ENCODE data around the gene RNF13. TPM values are rescaled to one million over a fixed set of nuclear protein-coding genes. Genes with fewer than 3 reads are reported as not detected.

The RNF13 gene
- total RNA-seq, 2 donors from 2014 or later, result 21.3 to 32.7 TPM

DNA sequence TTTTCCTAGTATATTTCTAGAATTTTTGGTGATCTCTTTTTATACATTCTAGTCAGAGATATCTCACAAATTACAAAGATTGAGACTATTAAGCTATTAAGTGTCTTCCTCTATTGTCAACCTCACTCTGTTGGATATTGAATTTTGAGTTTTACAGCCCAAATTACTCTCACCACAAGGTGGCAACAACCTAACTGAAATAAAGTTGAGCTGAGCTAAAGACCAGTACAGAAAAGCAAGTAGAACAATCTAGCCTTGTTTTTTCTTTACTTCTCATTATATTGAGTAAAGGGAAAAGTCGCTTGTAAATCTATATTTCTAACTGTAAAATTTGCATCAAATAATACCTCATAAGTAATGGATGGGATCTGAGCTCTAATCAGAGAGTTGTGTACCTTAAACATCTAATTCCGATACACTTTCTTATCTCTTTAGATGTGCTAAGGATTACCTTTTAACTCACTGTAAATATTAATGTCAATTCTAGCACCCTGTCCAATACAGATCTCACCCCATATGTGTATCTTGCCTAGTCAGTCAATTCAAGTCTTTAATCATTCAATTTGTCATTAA, 47.2 kb upstream of the RNF13 start:
- Mint-ChIP-seq H3K4me1 (no peaks in the 10 kb centered on the region), H3K27me3 (ENCODE audit: insufficient read depth) (peaks cover 1% of the 10 kb centered on the region), H3K4me3 (no peak overlapping the region), H3K36me3 (ENCODE audit: low read depth) (no peaks in the 10 kb centered on the region), H3K27ac (no peak overlapping the region), H3K9me3 (no peaks in the 10 kb centered on the region)
- Histone ChIP-seq H3K9me3 (ENCODE audit: control insufficient read depth, low read length) (no peaks in the 10 kb centered on the region), H3K36me3 (ENCODE audit: control insufficient read depth, insufficient read depth, low read length) (no peaks in the 10 kb centered on the region), H3K27ac (ENCODE audit: low read depth, low read length) (no peak overlapping the region), H3K4me1 (ENCODE audit: control insufficient read depth, insufficient read depth, low read length) (no peaks in the 10 kb centered on the region), H3K4me3 (ENCODE audit: low read length) (no peak overlapping the region), H3K9ac (ENCODE audit: extremely low read depth, low read length, poor library complexity, severe bottlenecking) (no peak overlapping the region), H3K27me3 (ENCODE audit: control insufficient read depth, insufficient read depth, low read length, poor library complexity, severe bottlenecking) (peaks cover 32% of the 10 kb centered on the region)
- DNase-seq, result no peak
- 97 to 100% methylated on average over 1 of the region's 2 CpGs for WGBS, 2 experiments (ENCODE audit: insufficient coverage in 1 of 2, insufficient read length in 1 of 2)
- TF ChIP-seq, protein P1, sequence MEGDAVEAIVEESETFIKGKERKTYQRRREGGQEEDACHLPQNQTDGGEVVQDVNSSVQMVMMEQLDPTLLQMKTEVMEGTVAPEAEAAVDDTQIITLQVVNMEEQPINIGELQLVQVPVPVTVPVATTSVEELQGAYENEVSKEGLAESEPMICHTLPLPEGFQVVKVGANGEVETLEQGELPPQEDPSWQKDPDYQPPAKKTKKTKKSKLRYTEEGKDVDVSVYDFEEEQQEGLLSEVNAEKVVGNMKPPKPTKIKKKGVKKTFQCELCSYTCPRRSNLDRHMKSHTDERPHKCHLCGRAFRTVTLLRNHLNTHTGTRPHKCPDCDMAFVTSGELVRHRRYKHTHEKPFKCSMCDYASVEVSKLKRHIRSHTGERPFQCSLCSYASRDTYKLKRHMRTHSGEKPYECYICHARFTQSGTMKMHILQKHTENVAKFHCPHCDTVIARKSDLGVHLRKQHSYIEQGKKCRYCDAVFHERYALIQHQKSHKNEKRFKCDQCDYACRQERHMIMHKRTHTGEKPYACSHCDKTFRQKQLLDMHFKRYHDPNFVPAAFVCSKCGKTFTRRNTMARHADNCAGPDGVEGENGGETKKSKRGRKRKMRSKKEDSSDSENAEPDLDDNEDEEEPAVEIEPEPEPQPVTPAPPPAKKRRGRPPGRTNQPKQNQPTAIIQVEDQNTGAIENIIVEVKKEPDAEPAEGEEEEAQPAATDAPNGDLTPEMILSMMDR (conservative IDR thresholded peaks at IDR 0.05), result peak; percentile 78

DNA sequence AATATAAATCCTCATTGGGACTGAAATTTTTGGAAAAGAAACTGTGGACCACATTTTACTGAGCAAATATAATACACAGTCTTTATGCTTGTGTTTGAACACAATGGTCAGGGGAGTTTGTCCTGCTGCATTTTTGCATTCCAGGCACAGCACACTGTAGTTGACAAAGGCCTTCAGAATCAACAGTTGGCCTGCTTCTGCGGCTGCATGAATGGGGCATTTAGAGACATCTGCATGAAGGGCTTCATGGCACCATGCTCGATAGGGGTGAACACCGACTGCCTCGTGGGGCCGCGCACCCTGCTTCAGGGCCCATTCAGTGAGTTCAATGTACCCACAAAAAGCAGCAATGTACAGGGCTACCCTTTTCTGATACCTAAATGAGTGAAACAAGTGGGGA, 45.3 kb upstream of the RNF13 start:
- H3K9ac ChIP-seq (ENCODE audit: extremely low read depth, low read length, poor library complexity, severe bottlenecking), result no peak overlapping the region
- no peak overlapping the region for H3K4me3 ChIP-seq (ENCODE audit: low read length)
- no peaks in the 10 kb centered on the region for H3K36me3 ChIP-seq (ENCODE audit: control insufficient read depth, insufficient read depth, low read length)
- DNase-seq, result no peak
- peaks cover 15% of the 10 kb centered on the region for H3K27me3 ChIP-seq (ENCODE audit: control insufficient read depth, insufficient read depth, low read length, poor library complexity, severe bottlenecking)
- TF ChIP-seq, protein P1 (conservative IDR thresholded peaks at IDR 0.05), result no peak
- H3K9me3 Mint-ChIP-seq, result no peaks in the 10 kb centered on the region
- H3K36me3 Mint-ChIP-seq (ENCODE audit: low read depth), result no peaks in the 10 kb centered on the region
- no peak overlapping the region for H3K27ac Mint-ChIP-seq
- H3K27me3 Mint-ChIP-seq (ENCODE audit: insufficient read depth), result no peaks in the 10 kb centered on the region
- no peaks in the 10 kb centered on the region for H3K9me3 ChIP-seq (ENCODE audit: control insufficient read depth, low read length)
- WGBS, 2 experiments (ENCODE audit: insufficient coverage in 1 of 2, insufficient read length in 1 of 2), result 91 to 92% methylated on average over 6 of the region's 6 CpGs
- H3K4me1 Mint-ChIP-seq, result no peaks in the 10 kb centered on the region
- H3K4me3 Mint-ChIP-seq, result no peak overlapping the region
- H3K4me1 ChIP-seq (ENCODE audit: control insufficient read depth, insufficient read depth, low read length), result peaks cover 3% of the 10 kb centered on the region
- H3K27ac ChIP-seq (ENCODE audit: low read depth, low read length), result no peak overlapping the region

- Histone ChIP-seq H3K36me3 (ENCODE audit: control insufficient read depth, insufficient read depth, low read length) (no peaks in the 10 kb centered on the region), H3K27me3 (ENCODE audit: control insufficient read depth, insufficient read depth, low read length, poor library complexity, severe bottlenecking) (peaks cover 5% of the 10 kb centered on the region), H3K4me3 (ENCODE audit: low read length) (no peak overlapping the region), H3K4me1 (ENCODE audit: control insufficient read depth, insufficient read depth, low read length) (peaks cover 3% of the 10 kb centered on the region), H3K27ac (ENCODE audit: low read depth, low read length) (no peak overlapping the region), H3K9ac (ENCODE audit: extremely low read depth, low read length, poor library complexity, severe bottlenecking) (no peak overlapping the region), H3K9me3 (ENCODE audit: control insufficient read depth, low read length) (no peaks in the 10 kb centered on the region)
- H3K4me3 Mint-ChIP-seq, result no peak overlapping the region
- no peaks in the 10 kb centered on the region for H3K36me3 Mint-ChIP-seq (ENCODE audit: low read depth)
- WGBS, 2 experiments (ENCODE audit: insufficient coverage in 1 of 2, insufficient read length in 1 of 2), result 87 to 93% methylated on average over 4 to 5 of the region's 6 CpGs
- H3K27me3 Mint-ChIP-seq (ENCODE audit: insufficient read depth), result no peaks in the 10 kb centered on the region
- DNase-seq, result no peak
- H3K4me1 Mint-ChIP-seq, result peaks cover 4% of the 10 kb centered on the region
- no peak overlapping the region for H3K27ac Mint-ChIP-seq
- TF ChIP-seq, protein P1 (conservative IDR thresholded peaks at IDR 0.05), result no peak
- H3K9me3 Mint-ChIP-seq, result no peaks in the 10 kb centered on the region
Measured at GRCh38 chr3:149768704-149769103, 44.3 kb upstream of the RNF13 start.
